ENCODE results near the gene LYPLAL1. TPM values are rescaled to one million over a fixed set of nuclear protein-coding genes. Genes with fewer than 3 reads are reported as not detected.
A peak's percentile ranks its signal among the peaks of the same experiment; 100 is the strongest.

LYPLAL1 gene
- total RNA-seq, 1 experiment from 2014 or later: 21.1 TPM

GRCh38 chr1:219184337-219184736, 10.7 kb downstream of the LYPLAL1 start:
- no peaks in the 10 kb centered on the region for H3K4me1 ChIP-seq (ENCODE audit: insufficient read depth, low read length)
- H3K23ac ChIP-seq (ENCODE audit: insufficient read length, low read depth, low read length): no peak overlapping the region
- Mint-ChIP-seq H3K27ac (peak overlapping the region in 1 of 3 experiments; percentile 79; a peak in 2 of 7 replicates), H3K27me3 (ENCODE audit: low read depth) (no peaks in the 10 kb centered on the region), H3K9me3 (no peaks in the 10 kb centered on the region; a peak in 1 of 5 replicates), H3K36me3 (ENCODE audit: insufficient read depth in 1 of 3, low read depth in 3 of 3) (peaks cover 0 to 6% (median 2%) of the 10 kb centered on the region in 3 experiments; a peak in 1 of 7 replicates), H3K4me3 (no peak overlapping the region), H3K4me1 (peaks cover 11 to 14% of the 10 kb centered on the region in 2 experiments; a peak in 2 of 4 replicates)
- H2BK12ac ChIP-seq (ENCODE audit: insufficient read length, low read depth, low read length): no peak overlapping the region
- H4K20me1 ChIP-seq (ENCODE audit: control insufficient read depth, insufficient read depth, insufficient read length): no peaks in the 10 kb centered on the region
- H3K9ac ChIP-seq (ENCODE audit: extremely low read depth, insufficient read length, low read length): no peak overlapping the region
- H2AK5ac ChIP-seq (ENCODE audit: insufficient read length, low read length): no peak overlapping the region
- no peak overlapping the region for H3K27ac ChIP-seq (ENCODE audit: insufficient read length, low read depth, low read length)
- no peak overlapping the region for H2BK20ac ChIP-seq (ENCODE audit: low read depth, low read length, poor library complexity, severe bottlenecking)
- H3K9me3 ChIP-seq (ENCODE audit: control insufficient read depth, low read depth, low read length): no peaks in the 10 kb centered on the region
- H3K79me1 ChIP-seq (ENCODE audit: insufficient read depth, low read depth, low read length, poor library complexity, severe bottlenecking): no peaks in the 10 kb centered on the region
- H3T11ph ChIP-seq (ENCODE audit: low read length): no peak overlapping the region
- no peaks in the 10 kb centered on the region for H3K27me3 ChIP-seq (ENCODE audit: insufficient read depth, low read length)
- no peak overlapping the region for H3K18ac ChIP-seq (ENCODE audit: insufficient read length, low read depth, low read length)
- no peak overlapping the region for H3K4ac ChIP-seq (ENCODE audit: low read depth, low read length)
- no peak overlapping the region for H4K5ac ChIP-seq (ENCODE audit: insufficient read length, low read depth, low read length)
- H2BK15ac ChIP-seq (ENCODE audit: low read depth, low read length): no peak overlapping the region
- no peak for DNase-seq
- H2BK5ac ChIP-seq (ENCODE audit: insufficient read length, low read length): no peak overlapping the region
- H4K8ac ChIP-seq (replicated peaks; ENCODE audit: insufficient read length, low read depth, low read length): no peak overlapping the region
- H2BK120ac ChIP-seq (ENCODE audit: low read depth, low read length, poor library complexity, severe bottlenecking): no peak overlapping the region
- WGBS (ENCODE audit: extremely low coverage, insufficient read length, low lambda C conversion rate): no CpG with 5 or more reads among the region's 1 CpG
- H3K4me2 ChIP-seq (ENCODE audit: insufficient read depth, insufficient read length, low read length): no peak overlapping the region
- no peak overlapping the region for H4K91ac ChIP-seq (ENCODE audit: insufficient read length, low read depth, low read length)
- no peaks in the 10 kb centered on the region for H3K23me2 ChIP-seq (ENCODE audit: insufficient read length, low read depth, low read length, poor library complexity, severe bottlenecking)
- no peak overlapping the region for H3K14ac ChIP-seq (ENCODE audit: insufficient read depth, low read length)
- H2AFZ ChIP-seq (ENCODE audit: low read length): no peak overlapping the region
- no peaks in the 10 kb centered on the region for H3K79me2 ChIP-seq (ENCODE audit: insufficient read depth, low read length)
- no peak overlapping the region for H3K56ac ChIP-seq (ENCODE audit: insufficient read length, low read depth, low read length)
- no peak for TF ChIP-seq CTCF (conservative IDR thresholded peaks at IDR 0.05)
